Measurements from ENCODE around the gene HLA-DMA.
"Not testable (repeated sequence)": the region's sequence is repeated elsewhere in the genome, so short reads cannot be mapped to it uniquely, and the experiment has no call there.

DNA sequence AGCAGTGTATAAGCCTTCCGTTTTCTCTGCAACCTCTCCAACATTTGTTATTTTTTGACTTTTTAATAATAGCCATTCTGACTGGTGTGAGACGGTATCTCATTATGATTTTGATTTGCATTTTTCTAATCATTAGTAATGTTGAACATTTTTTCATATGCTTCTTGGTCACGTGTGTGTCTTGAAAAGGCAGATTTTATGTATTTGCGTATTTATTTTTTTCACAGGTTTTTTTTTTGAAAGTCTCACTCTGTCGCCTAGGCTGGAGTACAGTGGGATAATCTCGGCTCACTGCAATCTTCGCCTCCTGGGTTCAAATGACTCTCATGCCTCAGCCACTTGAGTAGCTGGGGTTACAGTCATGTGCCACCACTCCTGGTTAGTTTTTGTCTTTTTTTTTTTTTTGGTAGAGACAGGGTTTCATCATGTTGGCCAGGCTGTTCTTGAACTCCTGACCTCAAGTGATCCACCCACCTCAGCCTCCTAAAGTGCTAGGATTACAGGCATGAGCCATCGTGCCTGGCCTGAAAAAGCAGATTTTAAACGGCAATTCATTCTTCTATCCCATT is 10.3 kb downstream of the HLA-DMA start:
- TF ChIP-seq, protein P1, sequence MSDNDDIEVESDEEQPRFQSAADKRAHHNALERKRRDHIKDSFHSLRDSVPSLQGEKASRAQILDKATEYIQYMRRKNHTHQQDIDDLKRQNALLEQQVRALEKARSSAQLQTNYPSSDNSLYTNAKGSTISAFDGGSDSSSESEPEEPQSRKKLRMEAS (IDR thresholded peaks at IDR 0.05), result not testable (repeated sequence)
- TF ChIP-seq, protein P2, sequence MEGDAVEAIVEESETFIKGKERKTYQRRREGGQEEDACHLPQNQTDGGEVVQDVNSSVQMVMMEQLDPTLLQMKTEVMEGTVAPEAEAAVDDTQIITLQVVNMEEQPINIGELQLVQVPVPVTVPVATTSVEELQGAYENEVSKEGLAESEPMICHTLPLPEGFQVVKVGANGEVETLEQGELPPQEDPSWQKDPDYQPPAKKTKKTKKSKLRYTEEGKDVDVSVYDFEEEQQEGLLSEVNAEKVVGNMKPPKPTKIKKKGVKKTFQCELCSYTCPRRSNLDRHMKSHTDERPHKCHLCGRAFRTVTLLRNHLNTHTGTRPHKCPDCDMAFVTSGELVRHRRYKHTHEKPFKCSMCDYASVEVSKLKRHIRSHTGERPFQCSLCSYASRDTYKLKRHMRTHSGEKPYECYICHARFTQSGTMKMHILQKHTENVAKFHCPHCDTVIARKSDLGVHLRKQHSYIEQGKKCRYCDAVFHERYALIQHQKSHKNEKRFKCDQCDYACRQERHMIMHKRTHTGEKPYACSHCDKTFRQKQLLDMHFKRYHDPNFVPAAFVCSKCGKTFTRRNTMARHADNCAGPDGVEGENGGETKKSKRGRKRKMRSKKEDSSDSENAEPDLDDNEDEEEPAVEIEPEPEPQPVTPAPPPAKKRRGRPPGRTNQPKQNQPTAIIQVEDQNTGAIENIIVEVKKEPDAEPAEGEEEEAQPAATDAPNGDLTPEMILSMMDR (IDR thresholded peaks at IDR 0.05; ENCODE audit: low read depth, low read length, missing input control), result not testable (repeated sequence)
- TF ChIP-seq, protein P3, sequence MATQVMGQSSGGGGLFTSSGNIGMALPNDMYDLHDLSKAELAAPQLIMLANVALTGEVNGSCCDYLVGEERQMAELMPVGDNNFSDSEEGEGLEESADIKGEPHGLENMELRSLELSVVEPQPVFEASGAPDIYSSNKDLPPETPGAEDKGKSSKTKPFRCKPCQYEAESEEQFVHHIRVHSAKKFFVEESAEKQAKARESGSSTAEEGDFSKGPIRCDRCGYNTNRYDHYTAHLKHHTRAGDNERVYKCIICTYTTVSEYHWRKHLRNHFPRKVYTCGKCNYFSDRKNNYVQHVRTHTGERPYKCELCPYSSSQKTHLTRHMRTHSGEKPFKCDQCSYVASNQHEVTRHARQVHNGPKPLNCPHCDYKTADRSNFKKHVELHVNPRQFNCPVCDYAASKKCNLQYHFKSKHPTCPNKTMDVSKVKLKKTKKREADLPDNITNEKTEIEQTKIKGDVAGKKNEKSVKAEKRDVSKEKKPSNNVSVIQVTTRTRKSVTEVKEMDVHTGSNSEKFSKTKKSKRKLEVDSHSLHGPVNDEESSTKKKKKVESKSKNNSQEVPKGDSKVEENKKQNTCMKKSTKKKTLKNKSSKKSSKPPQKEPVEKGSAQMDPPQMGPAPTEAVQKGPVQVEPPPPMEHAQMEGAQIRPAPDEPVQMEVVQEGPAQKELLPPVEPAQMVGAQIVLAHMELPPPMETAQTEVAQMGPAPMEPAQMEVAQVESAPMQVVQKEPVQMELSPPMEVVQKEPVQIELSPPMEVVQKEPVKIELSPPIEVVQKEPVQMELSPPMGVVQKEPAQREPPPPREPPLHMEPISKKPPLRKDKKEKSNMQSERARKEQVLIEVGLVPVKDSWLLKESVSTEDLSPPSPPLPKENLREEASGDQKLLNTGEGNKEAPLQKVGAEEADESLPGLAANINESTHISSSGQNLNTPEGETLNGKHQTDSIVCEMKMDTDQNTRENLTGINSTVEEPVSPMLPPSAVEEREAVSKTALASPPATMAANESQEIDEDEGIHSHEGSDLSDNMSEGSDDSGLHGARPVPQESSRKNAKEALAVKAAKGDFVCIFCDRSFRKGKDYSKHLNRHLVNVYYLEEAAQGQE (IDR thresholded peaks at IDR 0.05), result not testable (repeated sequence)
- not testable (repeated sequence) for TF ChIP-seq JUND (IDR thresholded peaks at IDR 0.05)

All from liver (tissue), 3 donors.